Activated naive CD4-positive, alpha-beta T cell treated with anti-CD3 and anti-CD28 coated beads for 36 hours (primary cell): ENCODE results near the gene BARX1. TPM values are rescaled to one million over a fixed set of nuclear protein-coding genes. Genes with fewer than 3 reads are reported as not detected.
A peak's percentile ranks its signal among the peaks of the same experiment; 100 is the strongest.
"Not testable (repeated sequence)": the region's sequence is repeated elsewhere in the genome, so short reads cannot be mapped to it uniquely, and the experiment has no call there.

ENCODE experiments used
- CTCF ChIA-PET: fragments of 350-600 bp; sonication (Branson Sonifier 250); formaldehyde crosslinking; loops from one replicate; lab custom pipeline; 2021; ENCODE audit warnings: antibody characterized with exemption; lab: Charles Lee
- DNase-seq: peaks from one replicate; pipeline ENCODE4 v3.0.0-alpha.2; 2020
- H3K27ac Mint-ChIP-seq: one replicate; pipeline ENCODE4 v1.8.0; 2021; ENCODE audit warnings: mild to moderate bottlenecking, mixed read lengths
- H3K27me3 Mint-ChIP-seq: one replicate; pipeline ENCODE4 v1.8.0; 2021; ENCODE audit warnings: low read depth, mixed read lengths
- H3K36me3 Mint-ChIP-seq: one replicate; pipeline ENCODE4 v1.8.0; 2021; ENCODE audit warnings: low read depth, mixed read lengths
- H3K4me1 Mint-ChIP-seq: one replicate; pipeline ENCODE4 v1.8.0; 2021; ENCODE audit warnings: low read depth, mixed read lengths
- H3K4me3 Mint-ChIP-seq: one replicate; pipeline ENCODE4 v1.8.0; 2021; ENCODE audit warnings: mild to moderate bottlenecking, moderate library complexity, mixed read lengths
- H3K9me3 Mint-ChIP-seq: one replicate; pipeline ENCODE4 v1.8.0; 2021; ENCODE audit warnings: mixed read lengths
- intact Hi-C: fragments of 100-400 bp; cut with micrococcal nuclease; formaldehyde crosslinking; loops from one replicate; pipeline ENCODE4 v1.15.1; 2023
- total RNA-seq, 2 experiments: library from RNA; stranded (reverse); gene quantifications; one replicate each; pipeline ENCODE4 v1.2.3, GENCODE V29; 2021

The BARX1 gene
- total RNA-seq, 2 experiments from 2014 or later, result 0.17 to 0.21 TPM

GRCh38 chr9:93948441-93949072 lies 6.6 kb downstream of the BARX1 start:
- intact Hi-C loops, result no loop called here
- Mint-ChIP-seq H3K27me3 (peaks cover 79% of the 10 kb centered on the region), H3K36me3 (no peaks in the 10 kb centered on the region), H3K4me3 (no peak overlapping the region), H3K27ac (no peak overlapping the region), H3K4me1 (peaks cover 41% of the 10 kb centered on the region), H3K9me3 (no peaks in the 10 kb centered on the region)
- no peak for DNase-seq
- CTCF ChIA-PET, result interaction anchor here (0.6 to 1.0 kb wide), 3 partner anchors 28 to 123 kb away, joined by 4 to 7 read pairs (median 5); no protein-coding TSS in a partner anchor

GRCh38 chr9:93947409-93948070 lies 7.6 kb downstream of the BARX1 start:
- Mint-ChIP-seq H3K36me3 (no peaks in the 10 kb centered on the region), H3K27me3 (peaks cover 82% of the 10 kb centered on the region), H3K27ac (no peak overlapping the region), H3K4me1 (peaks cover 33% of the 10 kb centered on the region), H3K9me3 (no peaks in the 10 kb centered on the region), H3K4me3 (no peak overlapping the region)
- CTCF ChIA-PET, result interaction anchor here (0.6 to 1.1 kb wide), 5 partner anchors 12 to 122 kb away, joined by 3 to 7 read pairs (median 4); no protein-coding TSS in a partner anchor
- no peak for DNase-seq
- intact Hi-C loops, result loop anchor here (1.0 kb wide), 1 partner anchor 8 kb away; the partner anchor contains the start of gene BARX1

DNA sequence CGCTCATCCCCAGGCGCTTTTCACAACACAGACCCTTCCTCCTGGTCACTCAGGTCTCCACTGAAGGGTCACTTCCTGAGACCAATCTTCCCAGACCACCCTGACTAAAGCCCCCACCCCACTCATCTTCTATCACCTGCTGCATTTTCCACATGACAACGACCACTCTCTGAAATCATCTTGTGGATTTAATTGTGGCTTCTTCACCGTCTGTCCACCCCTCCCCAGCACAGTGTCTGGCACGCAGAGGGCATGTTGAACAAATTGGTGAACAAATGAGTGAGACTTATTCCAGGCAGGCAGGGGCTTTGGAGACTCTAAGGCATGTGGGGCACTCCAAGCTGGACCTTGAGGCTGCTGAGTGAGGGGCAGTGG lies 8.8 kb downstream of the BARX1 start:
- intact Hi-C loops, result no loop called here
- CTCF ChIA-PET, result interaction anchor here (0.7 to 1.1 kb wide), 2 partner anchors 16 to 121 kb away, joined by 3 read pairs; no protein-coding TSS in a partner anchor
- H3K27ac Mint-ChIP-seq, result no peak overlapping the region
- peaks cover 82% of the 10 kb centered on the region for H3K27me3 Mint-ChIP-seq
- no peak for DNase-seq
- H3K4me1 Mint-ChIP-seq, result peaks cover 28% of the 10 kb centered on the region
- no peaks in the 10 kb centered on the region for H3K9me3 Mint-ChIP-seq
- no peaks in the 10 kb centered on the region for H3K36me3 Mint-ChIP-seq
- H3K4me3 Mint-ChIP-seq, result peak overlapping the region; percentile 47

DNA sequence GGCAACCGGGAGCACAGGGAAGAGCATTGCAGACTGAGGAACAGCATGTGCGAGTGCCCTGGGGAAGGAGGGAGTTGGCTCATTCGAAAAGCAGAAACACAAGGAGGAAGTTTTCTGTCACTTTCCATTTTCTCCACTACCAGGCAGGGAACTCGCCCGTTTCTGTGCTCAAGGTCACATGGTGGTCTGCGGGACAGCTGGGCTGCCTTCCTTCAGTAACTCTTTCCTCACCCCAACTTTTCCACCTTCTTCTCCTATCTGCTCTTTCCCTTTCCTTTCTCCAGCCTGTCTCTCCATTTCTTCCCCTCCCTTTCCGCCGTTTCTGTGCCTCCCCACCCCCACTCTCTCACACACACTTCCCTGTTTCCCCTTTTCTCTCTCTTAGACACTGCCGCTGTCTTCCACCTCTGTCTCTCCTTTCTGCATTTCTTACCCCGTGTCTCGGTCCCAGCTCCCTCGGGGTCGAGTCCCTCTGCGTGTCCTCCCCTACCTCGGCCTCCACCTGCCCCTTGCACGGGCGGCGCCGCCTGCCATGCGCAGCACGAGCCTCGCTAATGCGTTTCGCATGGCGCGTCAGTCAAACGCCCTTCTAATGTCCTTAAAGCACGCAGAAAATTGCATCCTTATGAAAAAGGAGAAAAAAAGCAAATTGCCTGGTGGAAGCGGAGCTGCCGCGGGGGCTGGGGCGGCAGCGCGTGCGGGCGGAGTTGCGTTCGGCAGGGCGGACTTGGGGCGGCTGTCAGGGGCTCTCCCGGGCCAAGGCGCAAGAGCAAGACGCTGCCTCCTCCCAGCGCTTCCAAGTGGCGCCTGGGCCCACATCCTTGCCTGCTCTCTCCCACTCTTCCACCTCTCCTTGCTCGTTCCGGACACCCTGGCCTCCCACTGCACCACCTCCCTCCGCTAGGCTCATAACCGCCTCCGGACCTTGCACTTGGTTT lies 9.5 kb downstream of the BARX1 start:
- no peak for DNase-seq
- H3K36me3 Mint-ChIP-seq, result no peaks in the 10 kb centered on the region
- no peak overlapping the region for H3K27ac Mint-ChIP-seq
- peak overlapping the region; percentile 47 for H3K4me3 Mint-ChIP-seq
- CTCF ChIA-PET, result interaction anchor here (0.7 kb wide), 1 partner anchor 120 kb away, joined by 3 read pairs; no protein-coding TSS in a partner anchor
- intact Hi-C loops, result no loop called here
- H3K4me1 Mint-ChIP-seq, result peaks cover 24% of the 10 kb centered on the region
- peaks cover 82% of the 10 kb centered on the region for H3K27me3 Mint-ChIP-seq
- H3K9me3 Mint-ChIP-seq, result no peaks in the 10 kb centered on the region

DNA sequence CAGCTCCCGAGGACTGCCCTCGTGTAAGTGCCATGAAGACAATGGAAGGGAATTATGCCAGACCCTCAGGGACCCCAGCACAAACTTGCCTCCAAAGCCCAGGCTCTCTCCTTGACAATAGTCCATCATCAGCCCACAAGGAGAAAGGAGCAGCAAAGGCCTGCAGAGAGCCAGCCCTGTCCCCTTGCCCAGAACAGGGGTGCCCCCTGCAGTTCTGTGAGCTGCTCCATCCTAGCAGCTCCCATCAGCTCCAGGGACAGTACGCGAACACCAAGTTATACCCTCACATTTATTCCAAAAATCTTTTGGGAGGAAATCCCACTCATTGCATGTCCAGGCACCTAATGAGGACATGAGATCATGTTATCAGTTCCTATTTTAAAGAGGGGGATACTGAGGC lies 11.1 kb downstream of the BARX1 start:
- Mint-ChIP-seq H3K4me1 (peaks cover 16% of the 10 kb centered on the region), H3K27ac (no peak overlapping the region), H3K27me3 (peaks cover 76% of the 10 kb centered on the region), H3K9me3 (no peaks in the 10 kb centered on the region), H3K36me3 (no peaks in the 10 kb centered on the region), H3K4me3 (no peak overlapping the region)
- intact Hi-C loops, result no loop called here
- no peak for DNase-seq
- CTCF ChIA-PET, result interaction anchor here (0.7 to 1.3 kb wide), 3 partner anchors 10 to 116 kb away, joined by 3 to 4 read pairs (median 3); no protein-coding TSS in a partner anchor

DNA sequence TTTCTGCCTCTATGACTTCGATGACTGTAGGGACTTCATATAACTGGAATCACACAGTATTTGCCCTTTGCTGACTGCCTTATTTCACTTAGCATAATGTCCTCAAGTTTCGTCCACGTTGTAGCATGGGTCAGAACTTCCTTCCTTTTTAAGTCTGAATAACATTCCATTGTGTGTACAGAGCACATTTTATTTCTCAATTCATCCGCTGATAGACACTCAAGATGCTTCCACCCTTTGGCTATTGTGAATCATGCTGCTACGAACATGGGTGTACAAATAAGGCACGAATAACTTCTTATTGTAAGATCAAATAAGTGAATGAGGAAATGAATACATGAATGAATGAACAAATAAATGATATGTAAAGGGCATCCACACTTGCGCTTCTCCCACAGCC lies 13.0 kb downstream of the BARX1 start:
- H3K27me3 Mint-ChIP-seq, result peaks cover 63% of the 10 kb centered on the region
- no peak for DNase-seq
- H3K4me3 Mint-ChIP-seq, result no peak overlapping the region
- intact Hi-C loops, result no loop called here
- CTCF ChIA-PET, result no interaction called here
- H3K36me3 Mint-ChIP-seq, result no peaks in the 10 kb centered on the region
- H3K27ac Mint-ChIP-seq, result no peak overlapping the region
- H3K4me1 Mint-ChIP-seq, result peaks cover 16% of the 10 kb centered on the region
- H3K9me3 Mint-ChIP-seq, result no peaks in the 10 kb centered on the region

DNA sequence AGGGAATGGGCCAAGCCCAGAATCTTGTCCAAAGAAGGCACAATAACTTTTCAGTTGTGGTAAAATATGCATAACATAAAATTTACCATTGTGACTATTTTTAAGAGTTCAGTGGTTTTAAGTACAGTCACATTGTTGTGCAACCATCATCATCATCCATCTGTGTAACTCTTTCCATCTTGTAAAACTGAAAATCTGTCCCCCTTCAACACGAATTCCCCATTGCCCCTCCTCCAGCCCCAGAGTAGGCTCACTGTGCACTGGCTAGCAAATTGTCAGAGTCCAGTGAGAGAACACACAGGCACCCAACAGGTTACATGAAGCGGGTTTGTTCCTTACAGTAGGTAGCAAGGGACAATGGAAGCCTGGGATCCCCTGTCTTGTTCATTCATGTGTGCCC lies 13.7 kb downstream of the BARX1 start:
- H3K27ac Mint-ChIP-seq, result no peak overlapping the region
- CTCF ChIA-PET, result no interaction called here
- DNase-seq, result no peak
- H3K36me3 Mint-ChIP-seq, result no peaks in the 10 kb centered on the region
- H3K9me3 Mint-ChIP-seq, result no peaks in the 10 kb centered on the region
- peaks cover 14% of the 10 kb centered on the region for H3K4me1 Mint-ChIP-seq
- H3K27me3 Mint-ChIP-seq, result peaks cover 56% of the 10 kb centered on the region
- intact Hi-C loops, result no loop called here
- H3K4me3 Mint-ChIP-seq, result no peak overlapping the region

GRCh38 chr9:93940951-93941350 lies 14.2 kb downstream of the BARX1 start:
- no peaks in the 10 kb centered on the region for H3K9me3 Mint-ChIP-seq
- H3K27me3 Mint-ChIP-seq, result peaks cover 51% of the 10 kb centered on the region
- peaks cover 8% of the 10 kb centered on the region for H3K4me1 Mint-ChIP-seq

DNA sequence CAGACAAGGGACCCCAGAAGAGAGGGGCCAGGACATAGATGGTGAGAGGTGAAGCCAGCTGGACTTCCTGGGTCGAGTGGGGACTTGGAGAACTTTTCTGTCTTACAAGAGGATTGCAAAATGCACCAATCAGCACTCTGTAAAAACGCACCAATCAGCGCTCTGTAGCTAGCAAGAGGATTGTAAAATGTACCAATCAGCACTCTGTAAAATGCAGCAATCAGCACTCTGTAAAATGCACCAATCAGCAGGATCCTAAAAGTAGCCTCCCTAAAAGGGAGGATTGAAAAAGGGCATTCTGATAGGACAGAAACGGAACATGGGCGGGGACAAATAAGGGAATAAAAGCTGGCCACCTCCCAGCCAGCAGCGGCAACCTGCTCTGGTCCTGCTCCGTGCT lies 15.6 kb downstream of the BARX1 start:
- H3K4me1 Mint-ChIP-seq, DNase-seq, H3K36me3 Mint-ChIP-seq, H3K4me3 Mint-ChIP-seq, H3K9me3 Mint-ChIP-seq, H3K27ac Mint-ChIP-seq, intact Hi-C loops: not testable (repeated sequence)
- peaks cover 39% of the 10 kb centered on the region for H3K27me3 Mint-ChIP-seq
- CTCF ChIA-PET, result interaction anchor here (0.6 kb wide), 1 partner anchor 15 kb away, joined by 3 read pairs; no protein-coding TSS in a partner anchor

More at GRCh38 chr9:93940951-93941350, 14.2 kb downstream of the BARX1 start:
- no peak for DNase-seq
- CTCF ChIA-PET, result no interaction called here
- Mint-ChIP-seq H3K27ac (no peak overlapping the region), H3K4me3 (no peak overlapping the region), H3K36me3 (no peaks in the 10 kb centered on the region)
- intact Hi-C loops, result no loop called here

- no peaks in the 10 kb centered on the region for H3K9me3 Mint-ChIP-seq
- no peak overlapping the region for H3K4me3 Mint-ChIP-seq
- intact Hi-C loops, result no loop called here
- CTCF ChIA-PET, result no interaction called here
- H3K27me3 Mint-ChIP-seq, result peaks cover 19% of the 10 kb centered on the region
- no peaks in the 10 kb centered on the region for H3K36me3 Mint-ChIP-seq
- no peaks in the 10 kb centered on the region for H3K4me1 Mint-ChIP-seq
- no peak for DNase-seq
- H3K27ac Mint-ChIP-seq, result no peak overlapping the region
Observed at GRCh38 chr9:93937193-93937592, 18.0 kb downstream of the BARX1 start.

- H3K27me3 Mint-ChIP-seq, result peaks cover 4% of the 10 kb centered on the region
- no peaks in the 10 kb centered on the region for H3K9me3 Mint-ChIP-seq
- H3K36me3 Mint-ChIP-seq, result no peaks in the 10 kb centered on the region
- no peak overlapping the region for H3K4me3 Mint-ChIP-seq
- no peaks in the 10 kb centered on the region for H3K4me1 Mint-ChIP-seq
- intact Hi-C loops, result no loop called here
- CTCF ChIA-PET, result interaction anchor here (0.6 kb wide), 1 partner anchor 72 kb away, joined by 6 read pairs; no protein-coding TSS in a partner anchor
- DNase-seq, result no peak
- H3K27ac Mint-ChIP-seq, result no peak overlapping the region
Observed at GRCh38 chr9:93931905-93932304, 23.2 kb downstream of the BARX1 start.

- Mint-ChIP-seq H3K4me1 (no peaks in the 10 kb centered on the region), H3K27me3 (peaks cover 4% of the 10 kb centered on the region), H3K4me3 (no peak overlapping the region), H3K27ac (no peak overlapping the region), H3K9me3 (no peaks in the 10 kb centered on the region), H3K36me3 (no peaks in the 10 kb centered on the region)
- DNase-seq, result no peak
- intact Hi-C loops, result no loop called here
- CTCF ChIA-PET, result no interaction called here
Observed at GRCh38 chr9:93930070-93930469, 25.1 kb downstream of the BARX1 start.
